Measurements from ENCODE around the gene KLK5. TPM values are rescaled to one million over a fixed set of nuclear protein-coding genes. Genes with fewer than 3 reads are reported as not detected.

Gene KLK5
- total RNA-seq, 1 experiment from 2014 or later, result 1.0 TPM

DNA sequence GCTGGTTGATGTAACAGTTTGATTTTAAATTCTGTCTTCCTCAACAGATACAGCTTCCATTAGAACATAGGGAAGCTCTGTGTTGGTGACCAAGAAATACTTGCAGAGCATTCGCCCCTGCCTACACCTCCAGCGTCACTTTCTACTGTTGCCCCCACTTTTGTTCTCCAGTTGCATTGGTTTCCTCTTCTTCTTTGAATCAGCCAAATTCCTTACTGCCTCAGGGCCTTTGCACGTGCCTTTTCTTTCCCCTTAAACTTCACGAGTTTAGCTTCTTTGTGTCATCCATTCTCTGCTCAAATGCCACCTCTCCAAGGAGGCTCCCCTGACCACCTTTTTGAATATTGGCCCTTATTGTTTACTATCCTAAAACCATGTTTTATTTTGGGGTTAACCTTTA, 5.7 kb downstream of the KLK5 start:
- peaks cover 3% of the 10 kb centered on the region; the same call in 1 of the 2 replicates for H3K4me1 Mint-ChIP-seq
- TF ChIP-seq, protein P1, sequence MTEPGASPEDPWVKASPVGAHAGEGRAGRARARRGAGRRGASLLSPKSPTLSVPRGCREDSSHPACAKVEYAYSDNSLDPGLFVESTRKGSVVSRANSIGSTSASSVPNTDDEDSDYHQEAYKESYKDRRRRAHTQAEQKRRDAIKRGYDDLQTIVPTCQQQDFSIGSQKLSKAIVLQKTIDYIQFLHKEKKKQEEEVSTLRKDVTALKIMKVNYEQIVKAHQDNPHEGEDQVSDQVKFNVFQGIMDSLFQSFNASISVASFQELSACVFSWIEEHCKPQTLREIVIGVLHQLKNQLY (CRISPR knock-in tag; IDR thresholded peaks at IDR 0.05), result no peak
- TF ChIP-seq ATF1 (CRISPR knock-in tag; IDR thresholded peaks at IDR 0.05), result no peak
- no peak for TF ChIP-seq ZNF121 (CRISPR knock-in tag; IDR thresholded peaks at IDR 0.05)
- no peak for TF ChIP-seq NFATC4 (CRISPR knock-in tag; IDR thresholded peaks at IDR 0.05)
- no peak for TF ChIP-seq SP1 (CRISPR knock-in tag; conservative IDR thresholded peaks at IDR 0.05)
- no peak for TF ChIP-seq ZNF423 (CRISPR knock-in tag; IDR thresholded peaks at IDR 0.05)
- TF ChIP-seq, protein P2, sequence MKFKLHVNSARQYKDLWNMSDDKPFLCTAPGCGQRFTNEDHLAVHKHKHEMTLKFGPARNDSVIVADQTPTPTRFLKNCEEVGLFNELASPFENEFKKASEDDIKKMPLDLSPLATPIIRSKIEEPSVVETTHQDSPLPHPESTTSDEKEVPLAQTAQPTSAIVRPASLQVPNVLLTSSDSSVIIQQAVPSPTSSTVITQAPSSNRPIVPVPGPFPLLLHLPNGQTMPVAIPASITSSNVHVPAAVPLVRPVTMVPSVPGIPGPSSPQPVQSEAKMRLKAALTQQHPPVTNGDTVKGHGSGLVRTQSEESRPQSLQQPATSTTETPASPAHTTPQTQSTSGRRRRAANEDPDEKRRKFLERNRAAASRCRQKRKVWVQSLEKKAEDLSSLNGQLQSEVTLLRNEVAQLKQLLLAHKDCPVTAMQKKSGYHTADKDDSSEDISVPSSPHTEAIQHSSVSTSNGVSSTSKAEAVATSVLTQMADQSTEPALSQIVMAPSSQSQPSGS (CRISPR knock-in tag; IDR thresholded peaks at IDR 0.05; ENCODE audit: borderline replicate concordance, low read depth), result no peak
- TF ChIP-seq, protein P3, sequence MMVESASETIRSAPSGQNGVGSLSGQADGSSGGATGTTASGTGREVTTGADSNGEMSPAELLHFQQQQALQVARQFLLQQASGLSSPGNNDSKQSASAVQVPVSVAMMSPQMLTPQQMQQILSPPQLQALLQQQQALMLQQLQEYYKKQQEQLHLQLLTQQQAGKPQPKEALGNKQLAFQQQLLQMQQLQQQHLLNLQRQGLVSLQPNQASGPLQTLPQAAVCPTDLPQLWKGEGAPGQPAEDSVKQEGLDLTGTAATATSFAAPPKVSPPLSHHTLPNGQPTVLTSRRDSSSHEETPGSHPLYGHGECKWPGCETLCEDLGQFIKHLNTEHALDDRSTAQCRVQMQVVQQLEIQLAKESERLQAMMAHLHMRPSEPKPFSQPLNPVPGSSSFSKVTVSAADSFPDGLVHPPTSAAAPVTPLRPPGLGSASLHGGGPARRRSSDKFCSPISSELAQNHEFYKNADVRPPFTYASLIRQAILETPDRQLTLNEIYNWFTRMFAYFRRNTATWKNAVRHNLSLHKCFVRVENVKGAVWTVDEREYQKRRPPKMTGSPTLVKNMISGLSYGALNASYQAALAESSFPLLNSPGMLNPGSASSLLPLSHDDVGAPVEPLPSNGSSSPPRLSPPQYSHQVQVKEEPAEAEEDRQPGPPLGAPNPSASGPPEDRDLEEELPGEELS (CRISPR knock-in tag; IDR thresholded peaks at IDR 0.05), result no peak
- TF ChIP-seq, protein P4, sequence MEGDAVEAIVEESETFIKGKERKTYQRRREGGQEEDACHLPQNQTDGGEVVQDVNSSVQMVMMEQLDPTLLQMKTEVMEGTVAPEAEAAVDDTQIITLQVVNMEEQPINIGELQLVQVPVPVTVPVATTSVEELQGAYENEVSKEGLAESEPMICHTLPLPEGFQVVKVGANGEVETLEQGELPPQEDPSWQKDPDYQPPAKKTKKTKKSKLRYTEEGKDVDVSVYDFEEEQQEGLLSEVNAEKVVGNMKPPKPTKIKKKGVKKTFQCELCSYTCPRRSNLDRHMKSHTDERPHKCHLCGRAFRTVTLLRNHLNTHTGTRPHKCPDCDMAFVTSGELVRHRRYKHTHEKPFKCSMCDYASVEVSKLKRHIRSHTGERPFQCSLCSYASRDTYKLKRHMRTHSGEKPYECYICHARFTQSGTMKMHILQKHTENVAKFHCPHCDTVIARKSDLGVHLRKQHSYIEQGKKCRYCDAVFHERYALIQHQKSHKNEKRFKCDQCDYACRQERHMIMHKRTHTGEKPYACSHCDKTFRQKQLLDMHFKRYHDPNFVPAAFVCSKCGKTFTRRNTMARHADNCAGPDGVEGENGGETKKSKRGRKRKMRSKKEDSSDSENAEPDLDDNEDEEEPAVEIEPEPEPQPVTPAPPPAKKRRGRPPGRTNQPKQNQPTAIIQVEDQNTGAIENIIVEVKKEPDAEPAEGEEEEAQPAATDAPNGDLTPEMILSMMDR (IDR thresholded peaks at IDR 0.05), result no peak
- no peak for TF ChIP-seq CBFB (CRISPR knock-in tag; IDR thresholded peaks at IDR 0.05; ENCODE audit: low read depth)
- TF ChIP-seq, protein P5, sequence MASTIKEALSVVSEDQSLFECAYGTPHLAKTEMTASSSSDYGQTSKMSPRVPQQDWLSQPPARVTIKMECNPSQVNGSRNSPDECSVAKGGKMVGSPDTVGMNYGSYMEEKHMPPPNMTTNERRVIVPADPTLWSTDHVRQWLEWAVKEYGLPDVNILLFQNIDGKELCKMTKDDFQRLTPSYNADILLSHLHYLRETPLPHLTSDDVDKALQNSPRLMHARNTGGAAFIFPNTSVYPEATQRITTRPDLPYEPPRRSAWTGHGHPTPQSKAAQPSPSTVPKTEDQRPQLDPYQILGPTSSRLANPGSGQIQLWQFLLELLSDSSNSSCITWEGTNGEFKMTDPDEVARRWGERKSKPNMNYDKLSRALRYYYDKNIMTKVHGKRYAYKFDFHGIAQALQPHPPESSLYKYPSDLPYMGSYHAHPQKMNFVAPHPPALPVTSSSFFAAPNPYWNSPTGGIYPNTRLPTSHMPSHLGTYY (CRISPR knock-in tag; IDR thresholded peaks at IDR 0.05), result no peak
- TF ChIP-seq, protein P6, sequence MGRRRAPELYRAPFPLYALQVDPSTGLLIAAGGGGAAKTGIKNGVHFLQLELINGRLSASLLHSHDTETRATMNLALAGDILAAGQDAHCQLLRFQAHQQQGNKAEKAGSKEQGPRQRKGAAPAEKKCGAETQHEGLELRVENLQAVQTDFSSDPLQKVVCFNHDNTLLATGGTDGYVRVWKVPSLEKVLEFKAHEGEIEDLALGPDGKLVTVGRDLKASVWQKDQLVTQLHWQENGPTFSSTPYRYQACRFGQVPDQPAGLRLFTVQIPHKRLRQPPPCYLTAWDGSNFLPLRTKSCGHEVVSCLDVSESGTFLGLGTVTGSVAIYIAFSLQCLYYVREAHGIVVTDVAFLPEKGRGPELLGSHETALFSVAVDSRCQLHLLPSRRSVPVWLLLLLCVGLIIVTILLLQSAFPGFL (CRISPR knock-in tag; IDR thresholded peaks at IDR 0.05; ENCODE audit: borderline replicate concordance), result no peak
- ChIA-PET CTCF (interaction anchor here (1.0 to 1.9 kb wide), 3 partner anchors 25 to 74 kb away, joined by 3 to 6 read pairs (median 5); partner anchors contain the start of gene KLK10), POLR2A (no interaction called here)
- H3K27me3 Mint-ChIP-seq (ENCODE audit: low read depth), result peaks cover 34% of the 10 kb centered on the region
- peaks cover 8% of the 10 kb centered on the region for H3K9me3 Mint-ChIP-seq
- ATAC-seq, result no peak
- H3K27ac Mint-ChIP-seq, result no peak overlapping the region
- DNase-seq (ENCODE audit: low spot score), result no peak
- no peaks in the 10 kb centered on the region for H3K36me3 Mint-ChIP-seq
- H3K4me3 Mint-ChIP-seq, result no peak overlapping the region

DNA sequence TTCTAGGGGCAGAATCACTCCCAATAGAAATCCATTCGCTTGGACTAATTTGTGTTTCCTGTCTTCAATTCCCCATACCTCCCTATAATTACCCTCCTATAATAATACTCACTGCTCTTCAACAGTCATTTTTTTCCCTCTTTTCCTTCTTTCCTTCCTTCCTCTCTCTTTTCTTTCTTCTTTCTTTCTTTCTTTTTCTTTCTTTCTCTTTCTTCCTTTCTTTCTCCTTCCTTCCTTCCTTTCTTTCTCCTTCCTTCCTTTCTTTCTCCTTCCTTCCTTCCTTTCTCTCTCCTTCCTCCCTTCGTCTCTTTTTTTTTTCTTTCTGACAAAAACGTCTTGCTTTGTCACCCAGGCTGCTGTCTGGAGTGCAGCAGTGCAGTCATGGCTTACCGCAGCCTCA, 8.0 kb downstream of the KLK5 start:
- CTCF ChIA-PET, result no interaction called here
- H3K36me3 Mint-ChIP-seq, result no peaks in the 10 kb centered on the region
- H3K4me3 Mint-ChIP-seq, result no peak overlapping the region
- H3K9me3 Mint-ChIP-seq, result peaks cover 20% of the 10 kb centered on the region
- no peak overlapping the region for H3K27ac Mint-ChIP-seq
- POLR2A ChIA-PET, result no interaction called here
- no peaks in the 10 kb centered on the region; the same call in 1 of the 2 replicates for H3K4me1 Mint-ChIP-seq
- ATAC-seq (no peak), DNase-seq (ENCODE audit: low spot score) (no peak)
- H3K27me3 Mint-ChIP-seq (ENCODE audit: low read depth), result peaks cover 38% of the 10 kb centered on the region
- TF ChIP-seq RELA (CRISPR knock-in tag; IDR thresholded peaks at IDR 0.05; ENCODE audit: borderline replicate concordance), result no peak
- TF ChIP-seq, protein P7, sequence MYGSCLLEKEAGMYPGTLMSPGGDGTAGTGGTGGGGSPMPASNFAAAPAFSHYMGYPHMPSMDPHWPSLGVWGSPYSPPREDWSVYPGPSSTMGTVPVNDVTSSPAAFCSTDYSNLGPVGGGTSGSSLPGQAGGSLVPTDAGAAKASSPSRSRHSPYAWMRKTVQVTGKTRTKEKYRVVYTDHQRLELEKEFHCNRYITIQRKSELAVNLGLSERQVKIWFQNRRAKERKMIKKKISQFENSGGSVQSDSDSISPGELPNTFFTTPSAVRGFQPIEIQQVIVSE (CRISPR knock-in tag; IDR thresholded peaks at IDR 0.05; ENCODE audit: borderline replicate concordance), result no peak
- TF ChIP-seq, protein P8, sequence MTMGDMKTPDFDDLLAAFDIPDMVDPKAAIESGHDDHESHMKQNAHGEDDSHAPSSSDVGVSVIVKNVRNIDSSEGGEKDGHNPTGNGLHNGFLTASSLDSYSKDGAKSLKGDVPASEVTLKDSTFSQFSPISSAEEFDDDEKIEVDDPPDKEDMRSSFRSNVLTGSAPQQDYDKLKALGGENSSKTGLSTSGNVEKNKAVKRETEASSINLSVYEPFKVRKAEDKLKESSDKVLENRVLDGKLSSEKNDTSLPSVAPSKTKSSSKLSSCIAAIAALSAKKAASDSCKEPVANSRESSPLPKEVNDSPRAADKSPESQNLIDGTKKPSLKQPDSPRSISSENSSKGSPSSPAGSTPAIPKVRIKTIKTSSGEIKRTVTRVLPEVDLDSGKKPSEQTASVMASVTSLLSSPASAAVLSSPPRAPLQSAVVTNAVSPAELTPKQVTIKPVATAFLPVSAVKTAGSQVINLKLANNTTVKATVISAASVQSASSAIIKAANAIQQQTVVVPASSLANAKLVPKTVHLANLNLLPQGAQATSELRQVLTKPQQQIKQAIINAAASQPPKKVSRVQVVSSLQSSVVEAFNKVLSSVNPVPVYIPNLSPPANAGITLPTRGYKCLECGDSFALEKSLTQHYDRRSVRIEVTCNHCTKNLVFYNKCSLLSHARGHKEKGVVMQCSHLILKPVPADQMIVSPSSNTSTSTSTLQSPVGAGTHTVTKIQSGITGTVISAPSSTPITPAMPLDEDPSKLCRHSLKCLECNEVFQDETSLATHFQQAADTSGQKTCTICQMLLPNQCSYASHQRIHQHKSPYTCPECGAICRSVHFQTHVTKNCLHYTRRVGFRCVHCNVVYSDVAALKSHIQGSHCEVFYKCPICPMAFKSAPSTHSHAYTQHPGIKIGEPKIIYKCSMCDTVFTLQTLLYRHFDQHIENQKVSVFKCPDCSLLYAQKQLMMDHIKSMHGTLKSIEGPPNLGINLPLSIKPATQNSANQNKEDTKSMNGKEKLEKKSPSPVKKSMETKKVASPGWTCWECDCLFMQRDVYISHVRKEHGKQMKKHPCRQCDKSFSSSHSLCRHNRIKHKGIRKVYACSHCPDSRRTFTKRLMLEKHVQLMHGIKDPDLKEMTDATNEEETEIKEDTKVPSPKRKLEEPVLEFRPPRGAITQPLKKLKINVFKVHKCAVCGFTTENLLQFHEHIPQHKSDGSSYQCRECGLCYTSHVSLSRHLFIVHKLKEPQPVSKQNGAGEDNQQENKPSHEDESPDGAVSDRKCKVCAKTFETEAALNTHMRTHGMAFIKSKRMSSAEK (CRISPR knock-in tag; IDR thresholded peaks at IDR 0.05; ENCODE audit: borderline replicate concordance), result no peak
- no peak for TF ChIP-seq FOXP1 (CRISPR knock-in tag; IDR thresholded peaks at IDR 0.05; ENCODE audit: borderline replicate concordance)
- no peak for TF ChIP-seq ZNF396 (CRISPR knock-in tag; IDR thresholded peaks at IDR 0.05; ENCODE audit: borderline replicate concordance)
- no peak for TF ChIP-seq NFE2L1 (CRISPR knock-in tag; IDR thresholded peaks at IDR 0.05)
- no peak for TF ChIP-seq SMAD4 (CRISPR knock-in tag; IDR thresholded peaks at IDR 0.05)
- TF ChIP-seq, protein P9, sequence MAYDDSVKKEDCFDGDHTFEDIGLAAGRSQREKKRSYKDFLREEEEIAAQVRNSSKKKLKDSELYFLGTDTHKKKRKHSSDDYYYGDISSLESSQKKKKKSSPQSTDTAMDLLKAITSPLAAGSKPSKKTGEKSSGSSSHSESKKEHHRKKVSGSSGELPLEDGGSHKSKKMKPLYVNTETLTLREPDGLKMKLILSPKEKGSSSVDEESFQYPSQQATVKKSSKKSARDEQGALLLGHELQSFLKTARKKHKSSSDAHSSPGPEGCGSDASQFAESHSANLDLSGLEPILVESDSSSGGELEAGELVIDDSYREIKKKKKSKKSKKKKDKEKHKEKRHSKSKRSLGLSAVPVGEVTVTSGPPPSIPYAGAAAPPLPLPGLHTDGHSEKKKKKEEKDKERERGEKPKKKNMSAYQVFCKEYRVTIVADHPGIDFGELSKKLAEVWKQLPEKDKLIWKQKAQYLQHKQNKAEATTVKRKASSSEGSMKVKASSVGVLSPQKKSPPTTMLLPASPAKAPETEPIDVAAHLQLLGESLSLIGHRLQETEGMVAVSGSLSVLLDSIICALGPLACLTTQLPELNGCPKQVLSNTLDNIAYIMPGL (CRISPR knock-in tag; IDR thresholded peaks at IDR 0.05), result no peak
